Right lobe of liver (tissue), 6 donors: ENCODE results near the gene RAB13. TPM values are rescaled to one million over a fixed set of nuclear protein-coding genes. Genes with fewer than 3 reads are reported as not detected.

ENCODE experiments used
- ATAC-seq, 4 donors: fragments of 200-7000 bp; cut with Tn5 transposase; one replicate each; pipeline ENCODE4 v1.9.1; 2020; ENCODE audit warnings: mild to moderate bottlenecking in 4 of 4, moderate library complexity in 4 of 4
- DNase-seq, 3 donors: peaks; one replicate each; pipeline ENCODE4 v3.0.0-alpha.2; 2020
- H3K27ac ChIP-seq, 3 donors: fragments of 200-600 bp; one replicate each; pipeline ENCODE4 v1.8.0; 2022
- H3K27me3 ChIP-seq, 2 donors: fragments of 200-600 bp; one replicate each; pipeline ENCODE4 v1.8.0; 2022
- H3K36me3 ChIP-seq, 4 donors: fragments of 200-600 bp; sonication (generic) in 1 of 4; one replicate each; pipeline versions ENCODE4 v1.5.1 to v1.8.0; 2017 to 2022; ENCODE audit warnings: control low read depth in 1 of 4
- H3K4me1 ChIP-seq, 4 donors: fragments of 200-600 bp; sonication (generic) in 1 of 4; one replicate each; pipeline versions ENCODE4 v1.5.1 to v1.8.0; 2017 to 2022; ENCODE audit warnings: control low read depth in 1 of 4
- H3K4me3 ChIP-seq, 3 donors: fragments of 200-600 bp; one replicate each; pipeline ENCODE4 v1.8.0; 2022
- H3K9me3 ChIP-seq, 4 donors: fragments of 200-600 bp; sonication (generic) in 1 of 4; one replicate each; pipeline versions ENCODE4 v1.5.1 to v1.8.0; 2017 to 2022; ENCODE audit warnings: control low read depth in 1 of 4
- POLR2A ChIP-seq: fragments of 450-650 bp; IDR thresholded peaks from one replicate; pipeline ENCODE4 v1.6.1; 2017; ENCODE audit warnings: antibody characterized with exemption, mild to moderate bottlenecking
- WGBS: methylation state at CpG from one replicate; pipeline ENCODE4 v1.1.6; 2018; ENCODE audit warnings: low coverage, low lambda C conversion rate; ENCODE audit not compliant: insufficient coverage; ENCODE audit errors: missing lambda C conversion rate; 5-methylcytosine and 5-hydroxymethylcytosine counted together
- intact Hi-C, 2 donors: fragments of 100-400 bp; cut with DNase I; formaldehyde crosslinking; loops; one replicate each; pipeline versions ENCODE4 v1.11.2 to v1.14.1; 2022
- total RNA-seq, 6 experiments: library from RNA; depleted of rRNA in 2 of 6; stranded (reverse); fragments of >200 nt in 2 of 6; fragmentation: NEBNext Ultra II Directional in 3 of 6; extraction: Animal tissue kit (Norgen Biotek cat#: 25700) in 3 of 6; gene quantifications; one replicate each; pipeline versions ENCODE4 v1.1.0 to v1.2.4, GENCODE V29; 2016 to 2023
- TF ChIP-seq, protein P1 (sequence below), 4 donors: fragments of 200-600 bp in 3 of 4; fragments of 450-650 bp in 1 of 4; IDR thresholded peaks; one replicate each; pipeline versions ENCODE4 v1.5.1 to v1.8.0; 2016 to 2022; ENCODE audit warnings: antibody characterized with exemption in 4 of 4, mild to moderate bottlenecking in 2 of 4
- donor health status: DM: no; HTN: yes; CAD: no.
- donor health status: DM: no; HTN: no; CAD: no.
- donor health status: DM: no; HTN: no; CAD: no.
- donor health status: DM: no; HTN: yes; CAD: no.
- donor health status: DM: no; HTN: yes; CAD: no.

Gene RAB13
- total RNA-seq, 6 experiments from 2014 or later = 11.9 to 52.2 (median 47.9) TPM

DNA sequence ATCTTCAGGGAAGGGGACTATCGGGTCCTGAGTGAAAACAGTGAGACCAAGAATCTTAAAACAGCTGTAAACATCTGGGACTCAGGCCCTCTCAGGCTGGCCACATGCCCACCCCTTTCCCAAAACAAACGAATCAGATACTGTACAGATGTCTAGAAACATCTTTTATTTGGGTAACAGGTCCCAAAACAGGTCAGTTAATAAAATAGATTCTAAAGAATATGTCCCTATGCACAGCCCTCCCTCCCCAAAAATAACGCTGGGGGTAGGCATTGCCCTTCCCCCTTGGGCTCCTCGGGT lies 27.2 kb downstream of the RAB13 start:
- H3K36me3 ChIP-seq = peaks cover 0 to 5% (median 1%) of the 10 kb centered on the region in 4 donors
- peak overlapping the region; percentile 2 to 52 (median 9) for H3K27ac ChIP-seq
- no peak for TF ChIP-seq POLR2A
- TF ChIP-seq, protein P1, sequence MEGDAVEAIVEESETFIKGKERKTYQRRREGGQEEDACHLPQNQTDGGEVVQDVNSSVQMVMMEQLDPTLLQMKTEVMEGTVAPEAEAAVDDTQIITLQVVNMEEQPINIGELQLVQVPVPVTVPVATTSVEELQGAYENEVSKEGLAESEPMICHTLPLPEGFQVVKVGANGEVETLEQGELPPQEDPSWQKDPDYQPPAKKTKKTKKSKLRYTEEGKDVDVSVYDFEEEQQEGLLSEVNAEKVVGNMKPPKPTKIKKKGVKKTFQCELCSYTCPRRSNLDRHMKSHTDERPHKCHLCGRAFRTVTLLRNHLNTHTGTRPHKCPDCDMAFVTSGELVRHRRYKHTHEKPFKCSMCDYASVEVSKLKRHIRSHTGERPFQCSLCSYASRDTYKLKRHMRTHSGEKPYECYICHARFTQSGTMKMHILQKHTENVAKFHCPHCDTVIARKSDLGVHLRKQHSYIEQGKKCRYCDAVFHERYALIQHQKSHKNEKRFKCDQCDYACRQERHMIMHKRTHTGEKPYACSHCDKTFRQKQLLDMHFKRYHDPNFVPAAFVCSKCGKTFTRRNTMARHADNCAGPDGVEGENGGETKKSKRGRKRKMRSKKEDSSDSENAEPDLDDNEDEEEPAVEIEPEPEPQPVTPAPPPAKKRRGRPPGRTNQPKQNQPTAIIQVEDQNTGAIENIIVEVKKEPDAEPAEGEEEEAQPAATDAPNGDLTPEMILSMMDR (IDR thresholded peaks at IDR 0.05) = no peak
- WGBS = 20% methylated on average over 4 of the region's 4 CpGs
- ATAC-seq (no peak), DNase-seq (no peak)
- intact Hi-C loops = no loop called here
- no peaks in the 10 kb centered on the region for H3K27me3 ChIP-seq
- H3K4me3 ChIP-seq = peak overlapping the region in 2 of 3 donors; percentile 77 to 92
- no peaks in the 10 kb centered on the region for H3K9me3 ChIP-seq
- H3K4me1 ChIP-seq = peaks cover 0 to 51% (median 19%) of the 10 kb centered on the region in 4 donors

DNA sequence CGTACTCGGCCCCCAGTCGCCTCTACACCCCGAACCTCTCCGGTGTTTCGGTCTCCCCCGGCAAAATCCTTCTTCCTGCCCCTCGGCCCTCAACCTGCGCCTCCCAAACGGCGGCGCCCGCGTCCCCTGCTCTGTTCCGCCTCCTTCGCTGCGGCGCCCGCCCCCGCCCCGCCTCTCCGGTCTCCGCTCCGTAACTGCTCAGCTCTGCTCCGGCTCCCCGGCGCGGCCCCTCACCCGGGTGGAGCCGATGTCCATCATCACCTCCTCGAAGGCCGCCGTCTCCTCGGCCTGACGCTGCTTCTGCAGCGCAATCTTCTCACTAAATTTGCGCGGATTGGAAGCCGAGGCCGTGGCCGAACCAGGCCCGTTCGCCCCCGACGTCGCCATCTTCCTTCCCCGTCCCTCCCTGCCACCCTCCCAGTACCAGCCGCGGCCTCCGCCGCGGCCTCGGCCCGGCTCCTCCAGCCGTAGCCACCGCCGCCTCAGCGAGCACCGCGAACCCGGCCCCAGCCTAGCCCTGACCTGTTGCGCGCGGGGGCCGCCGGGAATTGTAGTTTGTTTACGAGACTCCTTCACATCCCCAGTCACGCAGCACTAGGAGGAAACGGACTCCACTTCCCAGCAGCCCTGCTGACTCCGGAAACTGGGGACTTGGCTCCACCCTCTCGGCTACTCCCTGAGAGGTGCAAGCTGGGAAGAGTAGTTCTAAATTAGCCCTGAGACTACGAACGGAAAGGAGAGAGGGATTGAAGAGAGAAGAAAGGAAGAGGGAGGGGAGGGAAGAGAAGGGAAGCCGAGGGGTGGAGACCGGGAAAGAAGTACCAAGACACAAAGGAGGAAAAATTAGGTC lies 27.8 kb downstream of the RAB13 start, which contains the start of gene CRTC2:
Gene CRTC2, minus strand, starts transcription at position 502 of the 850 bp plus-strand sequence. Its CDS starts 115 bp downstream, at position 387.
- Histone ChIP-seq H3K36me3 (peaks cover 0 to 7% (median 2%) of the 10 kb centered on the region in 4 donors), H3K27me3 (no peaks in the 10 kb centered on the region), H3K9me3 (no peaks in the 10 kb centered on the region), H3K4me3 (peak within 1 kb of the TSS; percentile 77 to 99 (median 92)), H3K27ac (peak within 1 kb of the TSS; percentile 75 to 92 (median 89)), H3K4me1 (peaks cover 0 to 56% (median 21%) of the 10 kb centered on the region in 4 donors)
- ATAC-seq = peak; percentile 75 to 83 (median 79)
- peak; percentile 58 for TF ChIP-seq POLR2A
- TF ChIP-seq, protein P1 (IDR thresholded peaks at IDR 0.05) = no peak
- intact Hi-C loops = no loop called here
- DNase-seq = peak; percentile 98 to 99 (median 99)
- WGBS = 0% methylated on average over 35 of the region's 75 CpGs

DNA sequence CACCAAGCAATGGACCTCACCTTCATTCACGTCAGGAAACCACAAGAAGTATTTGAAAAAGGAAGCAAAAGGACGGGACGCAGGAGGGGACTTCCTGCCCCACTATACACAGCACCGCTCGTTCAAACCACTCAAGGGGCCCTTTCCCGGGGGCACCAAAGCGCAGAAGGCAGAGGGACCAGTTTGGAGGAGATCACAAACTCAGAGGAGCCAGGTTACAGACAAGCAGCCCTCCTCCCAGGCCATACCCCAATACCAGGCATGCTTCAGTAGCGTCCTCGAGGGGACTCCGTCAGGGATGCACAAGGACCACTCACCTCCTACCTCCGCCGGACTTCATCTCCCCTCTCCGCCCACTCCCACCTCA lies 28.4 kb downstream of the RAB13 start:
- peaks cover 0 to 58% (median 23%) of the 10 kb centered on the region in 4 donors for H3K4me1 ChIP-seq
- H3K27ac ChIP-seq = peak overlapping the region; percentile 75 to 92 (median 89)
- WGBS = 0% methylated on average over 10 of the region's 13 CpGs
- H3K27me3 ChIP-seq = no peaks in the 10 kb centered on the region
- intact Hi-C loops = no loop called here
- no peak for TF ChIP-seq POLR2A
- TF ChIP-seq, protein P1 (IDR thresholded peaks at IDR 0.05) = no peak
- DNase-seq = no peak
- no peaks in the 10 kb centered on the region for H3K9me3 ChIP-seq
- ATAC-seq = no peak
- peaks cover 0 to 13% (median 5%) of the 10 kb centered on the region in 4 donors for H3K36me3 ChIP-seq
- peak overlapping the region; percentile 77 to 99 (median 92) for H3K4me3 ChIP-seq

DNA sequence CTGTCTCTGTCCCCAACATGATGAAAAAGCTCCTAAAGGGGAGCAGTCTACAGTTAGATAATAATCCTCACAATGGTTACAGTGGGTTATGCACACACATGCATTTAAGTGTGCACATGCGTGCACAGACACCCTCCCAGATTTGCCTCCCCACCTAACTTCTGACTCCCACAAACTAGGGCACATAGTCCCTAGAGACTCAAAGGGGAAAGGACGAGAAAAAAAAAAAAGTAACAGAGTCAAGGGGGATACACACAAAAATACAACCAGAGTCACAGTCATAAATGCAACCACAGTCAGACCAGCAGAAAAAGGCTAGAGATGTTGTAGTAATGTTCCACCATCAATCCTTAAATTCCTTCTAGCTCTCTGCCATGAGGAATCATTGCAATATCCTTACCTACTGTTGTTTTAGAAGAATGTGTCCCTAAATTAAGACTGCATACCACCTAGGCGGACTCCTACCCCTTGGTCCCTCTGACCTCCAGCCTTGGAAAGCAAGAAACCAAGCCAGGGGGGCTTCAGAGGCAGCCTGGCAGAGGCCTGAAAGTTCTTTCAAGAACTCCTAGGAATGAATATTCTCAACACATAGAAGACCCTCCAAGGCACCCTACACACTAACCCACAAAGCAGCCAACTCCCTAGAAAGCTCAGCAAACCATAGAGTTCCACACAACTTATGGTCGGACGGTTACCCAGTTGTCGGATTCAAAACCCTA lies 29.0 kb downstream of the RAB13 start:
- WGBS = 26% methylated on average over 6 of the region's 6 CpGs
- Histone ChIP-seq H3K27ac (peak overlapping the region; percentile 75 to 92 (median 89)), H3K27me3 (no peaks in the 10 kb centered on the region), H3K4me3 (peak overlapping the region; percentile 77 to 99 (median 92)), H3K9me3 (no peaks in the 10 kb centered on the region), H3K4me1 (peaks cover 0 to 52% (median 20%) of the 10 kb centered on the region in 4 donors), H3K36me3 (peaks cover 0 to 19% (median 6%) of the 10 kb centered on the region in 4 donors)
- DNase-seq (no peak), ATAC-seq (no peak)
- intact Hi-C loops = no loop called here
- TF ChIP-seq, protein P1 (IDR thresholded peaks at IDR 0.05) = no peak
- TF ChIP-seq POLR2A = no peak
